HEK293 (cell line): ENCODE measurements around the gene ARHGAP33.

ENCODE experiments used
- CTCF ChIA-PET: fragments of 350-600 bp; formaldehyde crosslinking; extraction: SDS; loops from one replicate; lab custom pipeline; 2021; ENCODE audit warnings: antibody characterized with exemption; lab: Yijun Ruan, JAX
- POLR2A ChIA-PET: fragments of 300-600 bp; formaldehyde crosslinking; extraction: SDS; loops from one replicate; lab custom pipeline; 2020; ENCODE audit warnings: antibody characterized with exemption, inconsistent platforms; lab: Yijun Ruan, JAX
- H3K27ac ChIP-seq: fragments of 200-500 bp; sonication (Bioruptor generic); 2 replicates; pipeline ENCODE4 v1.5.1; 2014; ENCODE audit warnings: low read depth, low read length, control low read depth, inconsistent platforms; ENCODE audit errors: extremely low read depth
- H3K36me3 ChIP-seq, 2 experiments: fragments of 200-500 bp in 1 of 2; sonication (Bioruptor generic) in 1 of 2; 1 replicate in 1 of 2; 2 replicates in 1 of 2; pipeline ENCODE4 v1.5.1; 2014 to 2017; ENCODE audit warnings: inconsistent platforms in 2 of 2, low read length in 2 of 2; ENCODE audit not compliant: control insufficient read depth in 2 of 2, insufficient read depth in 1 of 2
- H3K4me1 ChIP-seq: fragments of 200-500 bp; sonication (Bioruptor generic); 2 replicates; pipeline ENCODE4 v1.5.1; 2014; ENCODE audit warnings: mild to moderate bottlenecking, low read length, inconsistent platforms; ENCODE audit not compliant: control insufficient read depth, insufficient read depth
- H3K4me3 ChIP-seq: 2 replicates; pipeline ENCODE4 v1.5.1; 2011; ENCODE audit warnings: low read depth, mild to moderate bottlenecking, control low read depth, low read length, moderate library complexity
- H3K9me3 ChIP-seq: fragments of 200-500 bp; sonication (Bioruptor generic); 2 replicates; pipeline ENCODE4 v1.5.1; 2014; ENCODE audit warnings: low read depth, low read length, inconsistent platforms; ENCODE audit not compliant: control insufficient read depth, insufficient read depth
- BCL11A ChIP-seq: fragments of 450-650 bp; formaldehyde crosslinking; IDR thresholded peaks from 2 replicates; pipeline ENCODE4 v1.5.1; 2016; ENCODE audit warnings: low read depth, missing biosample characterization, missing genetic modification characterization
- ZBTB48 ChIP-seq: fragments of 450-650 bp; formaldehyde crosslinking; IDR thresholded peaks from 2 replicates; pipeline ENCODE4 v1.5.1; 2016; ENCODE audit warnings: missing biosample characterization, missing genetic modification characterization
- ZNF10 ChIP-seq: fragments of 450-650 bp; formaldehyde crosslinking; IDR thresholded peaks from 2 replicates; pipeline ENCODE4 v1.5.1; 2017; ENCODE audit warnings: missing biosample characterization, missing genetic modification characterization
- ZNF174 ChIP-seq: fragments of 450-650 bp; formaldehyde crosslinking; IDR thresholded peaks from 2 replicates; pipeline ENCODE4 v1.5.0; 2017; ENCODE audit warnings: missing biosample characterization, mild to moderate bottlenecking, missing genetic modification characterization
- ZNF214 ChIP-seq: fragments of 450-650 bp; formaldehyde crosslinking; IDR thresholded peaks from 2 replicates; pipeline ENCODE4 v1.5.1; 2017; ENCODE audit warnings: missing biosample characterization, mild to moderate bottlenecking, missing genetic modification characterization, borderline replicate concordance
- ZNF324 ChIP-seq: fragments of 450-650 bp; formaldehyde crosslinking; IDR thresholded peaks from 2 replicates; pipeline ENCODE4 v1.5.1; 2016; ENCODE audit warnings: missing biosample characterization, missing genetic modification characterization
- ZNF350 ChIP-seq: fragments of 450-650 bp; formaldehyde crosslinking; IDR thresholded peaks from 2 replicates; pipeline ENCODE4 v1.5.0; 2017; ENCODE audit warnings: missing biosample characterization, mild to moderate bottlenecking, missing genetic modification characterization
- ZNF404 ChIP-seq: fragments of 450-650 bp; formaldehyde crosslinking; IDR thresholded peaks from 2 replicates; pipeline ENCODE4 v1.5.1; 2017; ENCODE audit warnings: missing biosample characterization, missing genetic modification characterization
- ZNF530 ChIP-seq: fragments of 450-650 bp; formaldehyde crosslinking; IDR thresholded peaks from 2 replicates; pipeline ENCODE4 v1.5.1; 2016; ENCODE audit warnings: low read depth, missing biosample characterization, missing genetic modification characterization
- ZNF558 ChIP-seq: fragments of 450-650 bp; formaldehyde crosslinking; IDR thresholded peaks from 2 replicates; pipeline ENCODE4 v1.5.1; 2016; ENCODE audit warnings: missing biosample characterization, missing genetic modification characterization
- ZNF571 ChIP-seq: fragments of 450-650 bp; formaldehyde crosslinking; IDR thresholded peaks from 2 replicates; pipeline ENCODE4 v1.5.0; 2017; ENCODE audit warnings: missing biosample characterization, missing genetic modification characterization
- ZNF626 ChIP-seq: fragments of 450-650 bp; sonication (Bioruptor Pico); formaldehyde crosslinking; IDR thresholded peaks from 2 replicates; pipeline ENCODE4 v1.5.1; 2018; ENCODE audit warnings: missing biosample characterization, missing genetic modification characterization, inconsistent platforms
- ZNF654 ChIP-seq: fragments of 450-650 bp; formaldehyde crosslinking; IDR thresholded peaks from 2 replicates; pipeline ENCODE4 v1.5.1; 2016; ENCODE audit warnings: low read depth, missing biosample characterization, missing genetic modification characterization
- ZNF658 ChIP-seq: fragments of 450-650 bp; formaldehyde crosslinking; IDR thresholded peaks from 2 replicates; pipeline ENCODE4; 2016; ENCODE audit warnings: missing biosample characterization, missing genetic modification characterization
- ZNF76 ChIP-seq: fragments of 450-650 bp; formaldehyde crosslinking; IDR thresholded peaks from 2 replicates; pipeline ENCODE4; 2016; ENCODE audit warnings: low read depth, missing biosample characterization, missing genetic modification characterization, borderline replicate concordance
- ZNF768 ChIP-seq: fragments of 450-650 bp; formaldehyde crosslinking; IDR thresholded peaks from 2 replicates; pipeline ENCODE4 v1.5.1; 2018; ENCODE audit warnings: missing biosample characterization, mild to moderate bottlenecking, missing genetic modification characterization
- ZNF777 ChIP-seq: fragments of 450-650 bp; formaldehyde crosslinking; IDR thresholded peaks from 2 replicates; pipeline ENCODE4 v1.5.1; 2017; ENCODE audit warnings: missing biosample characterization, missing genetic modification characterization, borderline replicate concordance
- TF ChIP-seq, protein P1 (sequence below): fragments of 450-650 bp; formaldehyde crosslinking; IDR thresholded peaks from 2 replicates; pipeline ENCODE4 v1.5.0; 2017; ENCODE audit warnings: missing biosample characterization, missing genetic modification characterization, borderline replicate concordance
- TF ChIP-seq, protein P2 (sequence below): fragments of 450-650 bp; formaldehyde crosslinking; optimal IDR thresholded peaks from 2 replicates; pipeline ENCODE3; 2016; ENCODE audit warnings: missing biosample characterization, mild to moderate bottlenecking, missing genetic modification characterization
- TF ChIP-seq, protein P3 (sequence below): fragments of 450-650 bp; formaldehyde crosslinking; IDR thresholded peaks from 2 replicates; pipeline ENCODE4 v1.5.1; 2016; ENCODE audit warnings: missing biosample characterization, missing genetic modification characterization
- TF ChIP-seq, protein P4 (sequence below): fragments of 450-650 bp; formaldehyde crosslinking; IDR thresholded peaks from 2 replicates; pipeline ENCODE4 v1.5.1; 2016; ENCODE audit warnings: missing biosample characterization, missing genetic modification characterization
- TF ChIP-seq, protein P5 (sequence below): fragments of 450-650 bp; formaldehyde crosslinking; IDR thresholded peaks from 2 replicates; pipeline ENCODE4 v1.5.1; 2017; ENCODE audit warnings: missing biosample characterization, missing genetic modification characterization

ARHGAP33 gene

DNA sequence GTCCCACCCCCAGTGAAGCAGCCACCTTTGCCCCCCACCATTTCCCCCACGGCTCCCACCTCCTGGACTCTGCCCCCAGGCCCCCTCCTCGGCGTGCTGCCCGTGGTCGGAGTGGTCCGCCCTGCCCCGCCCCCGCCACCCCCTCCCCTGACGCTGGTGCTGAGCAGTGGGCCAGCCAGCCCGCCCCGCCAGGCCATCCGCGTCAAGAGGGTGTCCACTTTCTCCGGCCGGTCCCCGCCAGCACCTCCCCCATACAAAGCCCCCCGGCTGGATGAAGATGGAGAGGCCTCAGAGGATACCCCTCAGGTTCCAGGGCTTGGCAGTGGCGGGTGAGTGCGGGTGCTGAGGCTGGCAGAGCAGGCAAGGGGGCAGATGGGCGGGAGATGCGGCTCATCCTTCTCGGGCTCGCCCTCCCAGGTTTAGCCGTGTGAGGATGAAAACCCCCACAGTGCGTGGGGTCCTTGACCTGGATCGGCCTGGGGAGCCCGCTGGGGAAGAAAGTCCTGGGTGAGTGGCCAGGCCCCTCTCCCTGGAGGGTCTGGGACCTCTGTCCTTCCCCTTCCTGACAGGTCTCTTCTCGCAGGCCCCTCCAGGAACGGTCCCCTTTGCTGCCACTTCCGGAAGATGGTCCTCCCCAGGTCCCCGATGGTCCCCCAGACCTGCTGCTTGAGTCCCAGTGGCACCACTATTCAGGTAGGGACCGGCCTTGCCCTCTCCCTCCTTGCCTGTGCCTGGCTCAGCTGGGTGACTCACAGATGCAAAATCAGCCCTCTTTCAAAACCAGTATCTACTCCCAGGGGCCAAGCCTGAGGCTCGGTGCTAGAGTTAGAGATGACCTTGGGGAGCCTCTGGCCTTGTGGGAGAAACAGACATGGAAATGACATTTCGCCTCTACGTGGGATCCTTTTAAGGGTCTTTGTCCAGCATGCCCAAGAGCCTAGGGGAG, 41.9 kb upstream of the ARHGAP33 start:
- POLR2A ChIA-PET: interaction anchor here (1.5 to 7.7 kb wide), 4 partner anchors 7 to 15 kb away, joined by 7 to 204 read pairs (median 12); partner anchors contain the start of genes LIN37, PSENEN and U2AF1L4
- TF ChIP-seq ZNF214: no peak
- no peak for TF ChIP-seq ZNF530 (tag by site-specific recombination)
- TF ChIP-seq ZNF768 (tag by site-specific recombination): no peak
- TF ChIP-seq, protein P1, sequence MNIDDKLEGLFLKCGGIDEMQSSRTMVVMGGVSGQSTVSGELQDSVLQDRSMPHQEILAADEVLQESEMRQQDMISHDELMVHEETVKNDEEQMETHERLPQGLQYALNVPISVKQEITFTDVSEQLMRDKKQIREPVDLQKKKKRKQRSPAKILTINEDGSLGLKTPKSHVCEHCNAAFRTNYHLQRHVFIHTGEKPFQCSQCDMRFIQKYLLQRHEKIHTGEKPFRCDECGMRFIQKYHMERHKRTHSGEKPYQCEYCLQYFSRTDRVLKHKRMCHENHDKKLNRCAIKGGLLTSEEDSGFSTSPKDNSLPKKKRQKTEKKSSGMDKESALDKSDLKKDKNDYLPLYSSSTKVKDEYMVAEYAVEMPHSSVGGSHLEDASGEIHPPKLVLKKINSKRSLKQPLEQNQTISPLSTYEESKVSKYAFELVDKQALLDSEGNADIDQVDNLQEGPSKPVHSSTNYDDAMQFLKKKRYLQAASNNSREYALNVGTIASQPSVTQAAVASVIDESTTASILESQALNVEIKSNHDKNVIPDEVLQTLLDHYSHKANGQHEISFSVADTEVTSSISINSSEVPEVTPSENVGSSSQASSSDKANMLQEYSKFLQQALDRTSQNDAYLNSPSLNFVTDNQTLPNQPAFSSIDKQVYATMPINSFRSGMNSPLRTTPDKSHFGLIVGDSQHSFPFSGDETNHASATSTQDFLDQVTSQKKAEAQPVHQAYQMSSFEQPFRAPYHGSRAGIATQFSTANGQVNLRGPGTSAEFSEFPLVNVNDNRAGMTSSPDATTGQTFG: no peak
- TF ChIP-seq ZNF10 (tag by site-specific recombination): no peak
- no peak for TF ChIP-seq ZNF76 (tag by site-specific recombination)
- TF ChIP-seq, protein P2, sequence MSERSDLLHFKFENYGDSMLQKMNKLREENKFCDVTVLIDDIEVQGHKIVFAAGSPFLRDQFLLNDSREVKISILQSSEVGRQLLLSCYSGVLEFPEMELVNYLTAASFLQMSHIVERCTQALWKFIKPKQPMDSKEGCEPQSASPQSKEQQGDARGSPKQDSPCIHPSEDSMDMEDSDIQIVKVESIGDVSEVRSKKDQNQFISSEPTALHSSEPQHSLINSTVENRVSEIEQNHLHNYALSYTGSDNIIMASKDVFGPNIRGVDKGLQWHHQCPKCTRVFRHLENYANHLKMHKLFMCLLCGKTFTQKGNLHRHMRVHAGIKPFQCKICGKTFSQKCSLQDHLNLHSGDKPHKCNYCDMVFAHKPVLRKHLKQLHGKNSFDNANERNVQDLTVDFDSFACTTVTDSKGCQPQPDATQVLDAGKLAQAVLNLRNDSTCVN (tag by site-specific recombination): no peak
- no peak for TF ChIP-seq ZNF777
- peaks cover 95% of the 10 kb centered on the region in 2 experiments for H3K36me3 ChIP-seq
- CTCF ChIA-PET: interaction anchor here (0.5 kb wide), 1 partner anchor 39 kb away, joined by 6 read pairs; no protein-coding TSS in a partner anchor
- H3K27ac ChIP-seq: 0 out of 2 replicates have a peak overlapping the region, but pooled peaks have one; percentile 5
- H3K9me3 ChIP-seq: no peaks in the 10 kb centered on the region
- no peaks in the 10 kb centered on the region for H3K4me1 ChIP-seq
- H3K4me3 ChIP-seq: no peak overlapping the region

DNA sequence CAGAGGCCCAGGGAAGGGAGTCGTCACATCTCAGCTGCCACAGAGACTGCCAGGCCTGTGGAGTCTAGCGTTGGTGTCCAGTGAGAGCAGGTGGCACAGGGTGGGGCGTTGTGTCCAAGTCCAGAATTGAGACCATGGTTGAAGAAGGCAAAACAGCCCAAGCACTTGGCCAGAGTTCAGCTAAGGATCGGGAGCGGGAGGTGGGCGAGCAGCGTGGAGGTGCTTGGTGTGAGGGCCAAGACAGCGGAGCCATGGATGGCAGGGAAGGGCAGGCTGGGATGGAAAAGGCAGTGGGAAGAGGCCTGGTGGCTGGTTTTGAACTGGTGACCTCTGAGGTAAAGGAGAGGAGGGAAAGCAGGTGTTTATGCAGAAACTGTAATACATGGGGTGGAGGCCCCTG, 41.1 kb upstream of the ARHGAP33 start:
- Histone ChIP-seq H3K9me3 (no peaks in the 10 kb centered on the region), H3K4me1 (no peaks in the 10 kb centered on the region), H3K36me3 (peaks cover 95% of the 10 kb centered on the region in 2 experiments), H3K4me3 (no peak overlapping the region), H3K27ac (peak overlapping the region; percentile 5; the same call in 1 of the 2 replicates)
- 0 out of 2 replicates have a peak, but pooled peaks have one; percentile 50 for TF ChIP-seq BCL11A (tag by site-specific recombination)
- no peak for TF ChIP-seq ZNF626 (tag by site-specific recombination)
- TF ChIP-seq, protein P3, sequence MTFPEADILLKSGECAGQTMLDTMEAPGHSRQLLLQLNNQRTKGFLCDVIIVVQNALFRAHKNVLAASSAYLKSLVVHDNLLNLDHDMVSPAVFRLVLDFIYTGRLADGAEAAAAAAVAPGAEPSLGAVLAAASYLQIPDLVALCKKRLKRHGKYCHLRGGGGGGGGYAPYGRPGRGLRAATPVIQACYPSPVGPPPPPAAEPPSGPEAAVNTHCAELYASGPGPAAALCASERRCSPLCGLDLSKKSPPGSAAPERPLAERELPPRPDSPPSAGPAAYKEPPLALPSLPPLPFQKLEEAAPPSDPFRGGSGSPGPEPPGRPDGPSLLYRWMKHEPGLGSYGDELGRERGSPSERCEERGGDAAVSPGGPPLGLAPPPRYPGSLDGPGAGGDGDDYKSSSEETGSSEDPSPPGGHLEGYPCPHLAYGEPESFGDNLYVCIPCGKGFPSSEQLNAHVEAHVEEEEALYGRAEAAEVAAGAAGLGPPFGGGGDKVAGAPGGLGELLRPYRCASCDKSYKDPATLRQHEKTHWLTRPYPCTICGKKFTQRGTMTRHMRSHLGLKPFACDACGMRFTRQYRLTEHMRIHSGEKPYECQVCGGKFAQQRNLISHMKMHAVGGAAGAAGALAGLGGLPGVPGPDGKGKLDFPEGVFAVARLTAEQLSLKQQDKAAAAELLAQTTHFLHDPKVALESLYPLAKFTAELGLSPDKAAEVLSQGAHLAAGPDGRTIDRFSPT (tag by site-specific recombination): 0 out of 2 replicates have a peak, but pooled peaks have one; percentile 38
- TF ChIP-seq, protein P4, sequence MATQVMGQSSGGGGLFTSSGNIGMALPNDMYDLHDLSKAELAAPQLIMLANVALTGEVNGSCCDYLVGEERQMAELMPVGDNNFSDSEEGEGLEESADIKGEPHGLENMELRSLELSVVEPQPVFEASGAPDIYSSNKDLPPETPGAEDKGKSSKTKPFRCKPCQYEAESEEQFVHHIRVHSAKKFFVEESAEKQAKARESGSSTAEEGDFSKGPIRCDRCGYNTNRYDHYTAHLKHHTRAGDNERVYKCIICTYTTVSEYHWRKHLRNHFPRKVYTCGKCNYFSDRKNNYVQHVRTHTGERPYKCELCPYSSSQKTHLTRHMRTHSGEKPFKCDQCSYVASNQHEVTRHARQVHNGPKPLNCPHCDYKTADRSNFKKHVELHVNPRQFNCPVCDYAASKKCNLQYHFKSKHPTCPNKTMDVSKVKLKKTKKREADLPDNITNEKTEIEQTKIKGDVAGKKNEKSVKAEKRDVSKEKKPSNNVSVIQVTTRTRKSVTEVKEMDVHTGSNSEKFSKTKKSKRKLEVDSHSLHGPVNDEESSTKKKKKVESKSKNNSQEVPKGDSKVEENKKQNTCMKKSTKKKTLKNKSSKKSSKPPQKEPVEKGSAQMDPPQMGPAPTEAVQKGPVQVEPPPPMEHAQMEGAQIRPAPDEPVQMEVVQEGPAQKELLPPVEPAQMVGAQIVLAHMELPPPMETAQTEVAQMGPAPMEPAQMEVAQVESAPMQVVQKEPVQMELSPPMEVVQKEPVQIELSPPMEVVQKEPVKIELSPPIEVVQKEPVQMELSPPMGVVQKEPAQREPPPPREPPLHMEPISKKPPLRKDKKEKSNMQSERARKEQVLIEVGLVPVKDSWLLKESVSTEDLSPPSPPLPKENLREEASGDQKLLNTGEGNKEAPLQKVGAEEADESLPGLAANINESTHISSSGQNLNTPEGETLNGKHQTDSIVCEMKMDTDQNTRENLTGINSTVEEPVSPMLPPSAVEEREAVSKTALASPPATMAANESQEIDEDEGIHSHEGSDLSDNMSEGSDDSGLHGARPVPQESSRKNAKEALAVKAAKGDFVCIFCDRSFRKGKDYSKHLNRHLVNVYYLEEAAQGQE (tag by site-specific recombination): no peak
- TF ChIP-seq ZNF658 (tag by site-specific recombination): no peak
- TF ChIP-seq, protein P5, sequence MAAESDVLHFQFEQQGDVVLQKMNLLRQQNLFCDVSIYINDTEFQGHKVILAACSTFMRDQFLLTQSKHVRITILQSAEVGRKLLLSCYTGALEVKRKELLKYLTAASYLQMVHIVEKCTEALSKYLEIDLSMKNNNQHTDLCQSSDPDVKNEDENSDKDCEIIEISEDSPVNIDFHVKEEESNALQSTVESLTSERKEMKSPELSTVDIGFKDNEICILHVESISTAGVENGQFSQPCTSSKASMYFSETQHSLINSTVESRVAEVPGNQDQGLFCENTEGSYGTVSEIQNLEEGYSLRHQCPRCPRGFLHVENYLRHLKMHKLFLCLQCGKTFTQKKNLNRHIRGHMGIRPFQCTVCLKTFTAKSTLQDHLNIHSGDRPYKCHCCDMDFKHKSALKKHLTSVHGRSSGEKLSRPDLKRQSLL (tag by site-specific recombination): no peak
- no peak for TF ChIP-seq ZNF350 (tag by site-specific recombination)
- TF ChIP-seq ZNF558 (tag by site-specific recombination): no peak
- no peak for TF ChIP-seq ZNF174
- TF ChIP-seq ZNF404 (tag by site-specific recombination): no peak
- TF ChIP-seq ZNF571 (tag by site-specific recombination): no peak
- TF ChIP-seq ZBTB48 (tag by site-specific recombination): peak; percentile 34; the same call in 1 of the 2 replicates
- no peak for TF ChIP-seq ZNF654 (tag by site-specific recombination)
- TF ChIP-seq ZNF324 (tag by site-specific recombination): no peak
- ChIA-PET POLR2A (interaction anchor here (3.2 to 7.7 kb wide), 3 partner anchors 8 to 14 kb away, joined by 12 to 204 read pairs (median 28); partner anchors contain the start of genes LIN37, PSENEN and U2AF1L4), CTCF (interaction anchor here (0.5 to 0.6 kb wide), 2 partner anchors 39 to 40 kb away, joined by 3 to 6 read pairs; no protein-coding TSS in a partner anchor)
